Smooth muscle cell (in vitro differentiated cells): Measurements from ENCODE around the gene ZNF133. TPM values are rescaled to one million over a fixed set of nuclear protein-coding genes. Genes with fewer than 3 reads are reported as not detected.
"Not testable (repeated sequence)": the region's sequence is repeated elsewhere in the genome, so short reads cannot be mapped to it uniquely, and the experiment has no call there.

Experiments
- DNase-seq: peaks from one replicate; lab custom pipeline; 2025; ENCODE audit not compliant: unreplicated experiment; lab: John Stamatoyannopoulos, UW
- H2AFZ ChIP-seq: fragments of 200-600 bp; sonication (generic); 2 replicates; pipeline ENCODE4 v1.6.0; 2016; ENCODE audit warnings: antibody characterized with exemption, low read depth, mild to moderate bottlenecking
- H3F3A ChIP-seq: fragments of 200-600 bp; sonication (generic); 2 replicates; pipeline ENCODE4 v1.6.0; 2017; ENCODE audit warnings: antibody characterized with exemption, low read depth
- H3K27ac ChIP-seq: fragments of 200-600 bp; sonication (generic); 2 replicates; pipeline ENCODE4 v1.5.1; 2016; ENCODE audit warnings: low read depth, mild to moderate bottlenecking
- H3K27me3 ChIP-seq: fragments of 200-600 bp; sonication (generic); 2 replicates; pipeline ENCODE4 v1.6.1; 2016; ENCODE audit warnings: low read depth, mild to moderate bottlenecking
- H3K36me3 ChIP-seq: fragments of 200-600 bp; sonication (generic); 2 replicates; pipeline ENCODE4 v1.5.1; 2016; ENCODE audit warnings: low read depth
- H3K4me1 ChIP-seq: fragments of 200-600 bp; sonication (generic); 2 replicates; pipeline ENCODE4 v1.5.1; 2016; ENCODE audit warnings: low read depth
- H3K4me2 ChIP-seq: fragments of 200-600 bp; sonication (generic); 2 replicates; pipeline ENCODE4 v1.6.0; 2016; ENCODE audit warnings: mild to moderate bottlenecking
- H3K4me3 ChIP-seq: fragments of 200-600 bp; sonication (generic); 2 replicates; pipeline ENCODE4 v1.5.1; 2016; ENCODE audit warnings: mild to moderate bottlenecking
- H3K79me2 ChIP-seq: fragments of 200-600 bp; sonication (generic); 2 replicates; pipeline ENCODE4 v1.6.0; 2016; ENCODE audit warnings: low read depth, mild to moderate bottlenecking
- H3K9ac ChIP-seq: fragments of 200-600 bp; sonication (generic); 2 replicates; pipeline ENCODE4 v1.6.0; 2016; ENCODE audit warnings: low read depth
- H3K9me3 ChIP-seq: fragments of 200-600 bp; sonication (generic); replicated peaks from 2 replicates; pipeline ENCODE4 v1.5.1; 2016; ENCODE audit warnings: low read depth
- H4K20me1 ChIP-seq: fragments of 200-600 bp; sonication (generic); 2 replicates; pipeline ENCODE4 v1.6.0; 2016; ENCODE audit warnings: low read depth
- CTCF ChIP-seq: fragments of 200-600 bp; sonication (generic); IDR thresholded peaks from 2 replicates; pipeline ENCODE4 v1.5.1; 2017; ENCODE audit warnings: borderline replicate concordance, mild to moderate bottlenecking, antibody characterized with exemption; ENCODE audit not compliant: insufficient read depth, poor library complexity, severe bottlenecking
- WGBS: methylation state at CpG from one replicate; pipeline ENCODE4 v1.1.7; 2016; ENCODE audit warnings: low lambda C conversion rate; 5-methylcytosine and 5-hydroxymethylcytosine counted together
- polyA plus RNA-seq: library from polyadenylated mRNA; unstranded; fragments of >200 nt; fragmentation: Nextera tagmentation; extraction: Ambion mirVana; gene quantifications from 2 replicates; pipeline ENCODE4 v1.2.1, GENCODE V29; 2016
- total RNA-seq: library from RNA; depleted of rRNA; stranded (reverse); fragments of >200 nt; gene quantifications from 2 replicates; pipeline ENCODE4 v1.2.3, GENCODE V29; 2014

The ZNF133 gene
- 12.5 and 22.2 TPM in 2 replicates for total RNA-seq
- polyA plus RNA-seq, result 14.1 and 22.4 TPM in 2 replicates

GRCh38 chr20:18287915-18288748 is at the start of gene ZNF133:
Gene ZNF133, plus strand, starts transcription at chr20:18288527. Its CDS starts 17,160 bp downstream, at chr20:18305687.
- H3K27ac ChIP-seq, result peak within 1 kb of the TSS; percentile 83
- peaks cover 8% of the 10 kb centered on the region for H3K4me1 ChIP-seq
- peaks cover 4% of the 10 kb centered on the region for H3K9me3 ChIP-seq
- no peaks in the 10 kb centered on the region for H3F3A ChIP-seq
- H2AFZ ChIP-seq, result peak within 1 kb of the TSS; percentile 98
- H4K20me1 ChIP-seq, result peaks cover 3% of the 10 kb centered on the region
- peak within 1 kb of the TSS; percentile 73 for H3K4me3 ChIP-seq
- peaks cover 44% of the 10 kb centered on the region for H3K79me2 ChIP-seq
- peak within 1 kb of the TSS; percentile 93 for H3K4me2 ChIP-seq
- peak; percentile 88 for DNase-seq
- TF ChIP-seq CTCF, result no peak
- peak within 1 kb of the TSS; percentile 78 for H3K9ac ChIP-seq
- peaks cover 5% of the 10 kb centered on the region for H3K27me3 ChIP-seq
- under 1% methylated on average over 63 of the region's 63 CpGs for WGBS
- H3K36me3 ChIP-seq, result no peaks in the 10 kb centered on the region

GRCh38 chr20:18240997-18241396 is 47.3 kb upstream of the ZNF133 start:
- Histone ChIP-seq H4K20me1 (no peaks in the 10 kb centered on the region), H3F3A (no peaks in the 10 kb centered on the region), H3K4me3 (no peak overlapping the region), H3K27ac (no peak overlapping the region), H3K36me3 (no peaks in the 10 kb centered on the region), H3K79me2 (no peaks in the 10 kb centered on the region), H3K27me3 (peaks cover 3% of the 10 kb centered on the region), H3K4me1 (no peaks in the 10 kb centered on the region), H3K9ac (no peak overlapping the region), H3K4me2 (no peak overlapping the region), H2AFZ (no peak overlapping the region), H3K9me3 (no peaks in the 10 kb centered on the region)
- TF ChIP-seq CTCF, result no peak
- no peak for DNase-seq
- WGBS, result 88% methylated on average over 1 of the region's 1 CpG

DNA sequence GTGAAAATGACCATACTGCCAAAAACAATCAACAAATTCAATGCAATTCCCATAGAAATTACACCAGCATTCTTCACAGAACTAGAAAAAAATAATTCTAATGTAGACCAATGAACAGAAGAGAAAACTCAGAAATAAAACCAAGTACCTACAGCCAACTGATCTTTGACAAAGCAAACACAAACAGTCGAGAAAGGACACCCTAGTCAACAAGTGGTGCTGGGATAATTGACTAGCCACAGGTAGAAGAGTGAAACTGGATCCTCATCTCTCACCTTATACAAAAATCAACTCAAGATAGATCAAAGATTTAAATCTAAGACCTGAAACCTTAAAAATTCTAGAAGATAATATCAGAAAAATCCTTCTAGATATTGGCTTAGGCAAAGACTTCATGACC is 44.5 kb upstream of the ZNF133 start:
- DNase-seq, result no peak
- no peaks in the 10 kb centered on the region for H3K4me1 ChIP-seq
- no peaks in the 10 kb centered on the region for H3K9me3 ChIP-seq
- no peak overlapping the region for H3K4me2 ChIP-seq
- no peak overlapping the region for H3K27ac ChIP-seq
- no peak overlapping the region for H2AFZ ChIP-seq
- no peak for TF ChIP-seq CTCF
- H3K4me3 ChIP-seq, result no peak overlapping the region
- no peaks in the 10 kb centered on the region for H3F3A ChIP-seq
- H3K36me3 ChIP-seq, result no peaks in the 10 kb centered on the region
- 83% methylated on average over 1 of the region's 1 CpG for WGBS
- H3K27me3 ChIP-seq, result peaks cover 3% of the 10 kb centered on the region
- no peaks in the 10 kb centered on the region for H3K79me2 ChIP-seq
- H3K9ac ChIP-seq, result no peak overlapping the region
- H4K20me1 ChIP-seq, result no peaks in the 10 kb centered on the region

DNA sequence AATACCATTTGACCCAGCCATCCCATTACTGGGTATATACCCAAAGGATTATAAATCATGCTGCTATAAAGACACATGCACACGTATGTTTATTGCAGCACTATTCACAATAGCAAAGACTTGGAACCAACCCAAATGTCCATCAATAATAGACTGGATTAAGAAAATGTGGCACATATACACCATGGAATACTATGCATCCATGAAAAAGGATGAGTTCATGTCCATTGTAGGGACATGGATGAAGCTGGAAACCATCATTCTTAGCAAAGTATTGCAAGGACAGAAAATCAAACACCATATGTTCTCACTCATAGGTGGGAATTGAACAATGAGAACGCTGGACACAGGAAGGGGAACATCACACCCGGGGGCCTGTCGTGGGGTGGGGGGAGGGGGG is 39.8 kb upstream of the ZNF133 start:
- not testable (repeated sequence) for H3K4me2 ChIP-seq, H3K9me3 ChIP-seq, H4K20me1 ChIP-seq, H3K27me3 ChIP-seq, H3K4me1 ChIP-seq, H3K36me3 ChIP-seq, H3K79me2 ChIP-seq, H3K9ac ChIP-seq, H2AFZ ChIP-seq, DNase-seq, H3F3A ChIP-seq, H3K4me3 ChIP-seq, H3K27ac ChIP-seq
- 86% methylated on average over 4 of the region's 4 CpGs for WGBS
